Activated T-helper 2 cell treated with anti-CD3 and anti-CD28 coated beads, Interferon-gamma antibody, Interleukin-2, Interleukin-4, amounts not matched to agents 10 μg/mL and 5 μg/mL and 100 μg/mL, durations not matched to agents 14 hours and 24 hours and 36 hours (primary cell): ENCODE results near the gene HHAT. TPM values are rescaled to one million over a fixed set of nuclear protein-coding genes. Genes with fewer than 3 reads are reported as not detected.

Experiments used
- DNase-seq: peaks from one replicate; pipeline ENCODE4 v3.0.0; 2021; ENCODE audit warnings: low spot score
- H3K27ac Mint-ChIP-seq: one replicate; pipeline ENCODE4 v1.8.0; 2021; ENCODE audit warnings: mixed read lengths
- H3K27me3 Mint-ChIP-seq: one replicate; pipeline ENCODE4 v1.8.0; 2021; ENCODE audit warnings: low read depth, mixed read lengths
- H3K36me3 Mint-ChIP-seq: one replicate; pipeline ENCODE4 v1.8.0; 2021; ENCODE audit warnings: low read depth, mixed read lengths
- H3K4me1 Mint-ChIP-seq: one replicate; pipeline ENCODE4 v1.8.0; 2021; ENCODE audit warnings: low read depth, mixed read lengths
- H3K4me3 Mint-ChIP-seq: one replicate; pipeline ENCODE4 v1.8.0; 2021; ENCODE audit warnings: low read depth, mild to moderate bottlenecking, moderate library complexity, mixed read lengths
- H3K9me3 Mint-ChIP-seq: one replicate; pipeline ENCODE4 v1.8.0; 2021; ENCODE audit warnings: mixed read lengths
- intact Hi-C: fragments of 100-400 bp; cut with micrococcal nuclease; formaldehyde crosslinking; loops from one replicate; pipeline ENCODE4 v1.15.1; 2023
- total RNA-seq: library from RNA; stranded (reverse); gene quantifications from 2 replicates; pipeline ENCODE4 v1.2.3, GENCODE V29; 2022

HHAT gene
- total RNA-seq, 1 donor from 2014 or later, result 0.43 TPM

- H3K27me3 Mint-ChIP-seq, result peaks cover 25% of the 10 kb centered on the region
- no peaks in the 10 kb centered on the region for H3K36me3 Mint-ChIP-seq
- H3K27ac Mint-ChIP-seq, result no peak overlapping the region
- no peak overlapping the region for H3K4me3 Mint-ChIP-seq
- H3K9me3 Mint-ChIP-seq, result no peaks in the 10 kb centered on the region
- intact Hi-C loops, result no loop called here
- no peaks in the 10 kb centered on the region for H3K4me1 Mint-ChIP-seq
- no peak for DNase-seq
These were observed 146.6 kb downstream of the HHAT start for GRCh38 chr1:210475321-210475720.

GRCh38 chr1:210475806-210476205 is 147.1 kb downstream of the HHAT start:
- no peaks in the 10 kb centered on the region for H3K9me3 Mint-ChIP-seq
- no peak overlapping the region for H3K27ac Mint-ChIP-seq
- peaks cover 23% of the 10 kb centered on the region for H3K27me3 Mint-ChIP-seq
- H3K36me3 Mint-ChIP-seq, result no peaks in the 10 kb centered on the region
- no peak overlapping the region for H3K4me3 Mint-ChIP-seq
- no peak for DNase-seq
- intact Hi-C loops, result no loop called here
- no peaks in the 10 kb centered on the region for H3K4me1 Mint-ChIP-seq

GRCh38 chr1:210476730-210477129 is 148.0 kb downstream of the HHAT start:
- Mint-ChIP-seq H3K27ac (no peak overlapping the region), H3K36me3 (no peaks in the 10 kb centered on the region), H3K9me3 (no peaks in the 10 kb centered on the region), H3K27me3 (peaks cover 18% of the 10 kb centered on the region), H3K4me1 (no peaks in the 10 kb centered on the region), H3K4me3 (no peak overlapping the region)
- intact Hi-C loops, result no loop called here
- no peak for DNase-seq

GRCh38 chr1:210477328-210477924 is 148.7 kb downstream of the HHAT start:
- Mint-ChIP-seq H3K4me3 (no peak overlapping the region), H3K27ac (no peak overlapping the region), H3K27me3 (peaks cover 20% of the 10 kb centered on the region), H3K9me3 (no peaks in the 10 kb centered on the region), H3K36me3 (no peaks in the 10 kb centered on the region), H3K4me1 (no peaks in the 10 kb centered on the region)
- intact Hi-C loops, result no loop called here
- no peak for DNase-seq

GRCh38 chr1:210478820-210479219 is 150.1 kb downstream of the HHAT start:
- peaks cover 12% of the 10 kb centered on the region for H3K27me3 Mint-ChIP-seq
- H3K4me3 Mint-ChIP-seq, result no peak overlapping the region
- no peak for DNase-seq
- intact Hi-C loops, result no loop called here
- H3K9me3 Mint-ChIP-seq, result no peaks in the 10 kb centered on the region
- no peaks in the 10 kb centered on the region for H3K36me3 Mint-ChIP-seq
- no peak overlapping the region for H3K27ac Mint-ChIP-seq
- H3K4me1 Mint-ChIP-seq, result no peaks in the 10 kb centered on the region

GRCh38 chr1:210482491-210482890 is 153.8 kb downstream of the HHAT start:
- Mint-ChIP-seq H3K4me1 (no peaks in the 10 kb centered on the region), H3K4me3 (no peak overlapping the region), H3K9me3 (no peaks in the 10 kb centered on the region), H3K36me3 (no peaks in the 10 kb centered on the region), H3K27me3 (peaks cover 17% of the 10 kb centered on the region), H3K27ac (no peak overlapping the region)
- intact Hi-C loops, result no loop called here
- no peak for DNase-seq

GRCh38 chr1:210482945-210483617 is 154.4 kb downstream of the HHAT start:
- no peak for DNase-seq
- no peaks in the 10 kb centered on the region for H3K4me1 Mint-ChIP-seq
- H3K36me3 Mint-ChIP-seq, result no peaks in the 10 kb centered on the region
- H3K9me3 Mint-ChIP-seq, result no peaks in the 10 kb centered on the region
- H3K4me3 Mint-ChIP-seq, result no peak overlapping the region
- intact Hi-C loops, result no loop called here
- H3K27me3 Mint-ChIP-seq, result peaks cover 18% of the 10 kb centered on the region
- no peak overlapping the region for H3K27ac Mint-ChIP-seq

- H3K4me1 Mint-ChIP-seq, result no peaks in the 10 kb centered on the region
- no peak for DNase-seq
- intact Hi-C loops, result no loop called here
- H3K27ac Mint-ChIP-seq, result no peak overlapping the region
- no peaks in the 10 kb centered on the region for H3K36me3 Mint-ChIP-seq
- H3K9me3 Mint-ChIP-seq, result no peaks in the 10 kb centered on the region
- no peak overlapping the region for H3K4me3 Mint-ChIP-seq
- peaks cover 18% of the 10 kb centered on the region for H3K27me3 Mint-ChIP-seq
These were observed 155.1 kb downstream of the HHAT start for GRCh38 chr1:210483821-210484220.

GRCh38 chr1:210487021-210487420 is 158.3 kb downstream of the HHAT start:
- H3K36me3 Mint-ChIP-seq, result no peaks in the 10 kb centered on the region
- no peak for DNase-seq
- no peaks in the 10 kb centered on the region for H3K4me1 Mint-ChIP-seq
- intact Hi-C loops, result no loop called here
- no peak overlapping the region for H3K4me3 Mint-ChIP-seq
- peaks cover 18% of the 10 kb centered on the region for H3K27me3 Mint-ChIP-seq
- H3K27ac Mint-ChIP-seq, result no peak overlapping the region
- no peaks in the 10 kb centered on the region for H3K9me3 Mint-ChIP-seq

- Mint-ChIP-seq H3K4me1 (no peaks in the 10 kb centered on the region), H3K27ac (no peak overlapping the region)
- intact Hi-C loops, result no loop called here
These were observed 160.8 kb downstream of the HHAT start for GRCh38 chr1:210489491-210489890.

GRCh38 chr1:210490781-210491180 is 162.1 kb downstream of the HHAT start:
- Mint-ChIP-seq H3K4me3 (no peak overlapping the region), H3K27ac (no peak overlapping the region), H3K4me1 (no peaks in the 10 kb centered on the region), H3K27me3 (peaks cover 12% of the 10 kb centered on the region), H3K9me3 (no peaks in the 10 kb centered on the region), H3K36me3 (no peaks in the 10 kb centered on the region)
- DNase-seq, result no peak
- intact Hi-C loops, result no loop called here

More at GRCh38 chr1:210489491-210489890, 160.8 kb downstream of the HHAT start:
- Mint-ChIP-seq H3K36me3 (no peaks in the 10 kb centered on the region), H3K27me3 (peaks cover 14% of the 10 kb centered on the region), H3K9me3 (no peaks in the 10 kb centered on the region), H3K4me3 (no peak overlapping the region)
- DNase-seq, result no peak

GRCh38 chr1:210496063-210496462 is 167.4 kb downstream of the HHAT start:
- no peaks in the 10 kb centered on the region for H3K4me1 Mint-ChIP-seq
- no peak overlapping the region for H3K4me3 Mint-ChIP-seq
- no peaks in the 10 kb centered on the region for H3K9me3 Mint-ChIP-seq
- H3K27ac Mint-ChIP-seq, result no peak overlapping the region
- no peaks in the 10 kb centered on the region for H3K36me3 Mint-ChIP-seq
- DNase-seq, result no peak
- intact Hi-C loops, result no loop called here
- H3K27me3 Mint-ChIP-seq, result peaks cover 2% of the 10 kb centered on the region

- no peaks in the 10 kb centered on the region for H3K9me3 Mint-ChIP-seq
- no peak for DNase-seq
- H3K27me3 Mint-ChIP-seq, result peaks cover 2% of the 10 kb centered on the region
- intact Hi-C loops, result no loop called here
- no peak overlapping the region for H3K4me3 Mint-ChIP-seq
- no peak overlapping the region for H3K27ac Mint-ChIP-seq
- no peaks in the 10 kb centered on the region for H3K36me3 Mint-ChIP-seq
- no peaks in the 10 kb centered on the region for H3K4me1 Mint-ChIP-seq
These were observed 171.3 kb downstream of the HHAT start for GRCh38 chr1:210499956-210500355.
